Kidney (tissue), 14 donors: ENCODE results near the gene LITAFD. TPM values are rescaled to one million over a fixed set of nuclear protein-coding genes. Genes with fewer than 3 reads are reported as not detected.
A peak's percentile ranks its signal among the peaks of the same experiment; 100 is the strongest.
"Not testable (repeated sequence)": the region's sequence is repeated elsewhere in the genome, so short reads cannot be mapped to it uniquely, and the experiment has no call there.

Experiments used
- DNase-seq, 5 donors: peaks; one replicate each; pipeline ENCODE4 v3.0.0-alpha.2; 2013 to 2020
- FAIRE-seq: peaks from 2 replicates; lab custom pipeline; 2012; peaks lifted over from hg19 to GRCh38; lab: Jason Lieb, UNC
- H3K27ac ChIP-seq, 2 donors: one replicate each; pipeline ENCODE4 v1.7.0; 2013; ENCODE audit warnings: low read depth in 2 of 2, low read length in 2 of 2, inconsistent platforms in 1 of 2
- H3K27me3 ChIP-seq: one replicate; pipeline ENCODE4 v1.7.1; 2013; ENCODE audit warnings: low read length, inconsistent platforms; ENCODE audit not compliant: control insufficient read depth, insufficient read depth
- H3K36me3 ChIP-seq, 3 donors: one replicate each; pipeline versions ENCODE4 v1.7.0 to v1.7.1; 2013; ENCODE audit warnings: low read length in 3 of 3, control low read depth in 1 of 3, inconsistent platforms in 1 of 3; ENCODE audit not compliant: insufficient read depth in 3 of 3, control insufficient read depth in 2 of 3
- H3K4me1 ChIP-seq, 3 donors: one replicate each; pipeline versions ENCODE4 v1.7.0 to v1.7.1; 2013; ENCODE audit warnings: low read length in 3 of 3, inconsistent platforms in 1 of 3, low read depth in 1 of 3; ENCODE audit not compliant: control insufficient read depth in 2 of 3, insufficient read depth in 2 of 3
- H3K4me3 ChIP-seq, 3 donors: one replicate each; pipeline versions ENCODE4 v1.7.0 to v1.8.1; 2013; ENCODE audit warnings: low read length in 3 of 3, control low read depth in 1 of 3, inconsistent platforms in 1 of 3
- H3K9ac ChIP-seq, 3 donors: one replicate each; pipeline versions ENCODE4 v1.7.0 to v1.7.1; 2013; ENCODE audit warnings: low read length in 3 of 3, control low read depth in 1 of 3, inconsistent platforms in 1 of 3
- H3K9me3 ChIP-seq, 3 donors: one replicate each; pipeline versions ENCODE4 v1.7.0 to v1.7.1; 2013; ENCODE audit warnings: low read length in 3 of 3, control low read depth in 1 of 3, inconsistent platforms in 1 of 3; ENCODE audit not compliant: control insufficient read depth in 2 of 3, insufficient read depth in 1 of 3
- intact Hi-C: fragments of 100-400 bp; cut with DNase I; formaldehyde crosslinking; loops from one replicate; pipeline ENCODE4 v1.11.1; 2022
- polyA plus RNA-seq: library from polyadenylated mRNA; stranded (reverse); fragments of 350-450 nt; fragmentation: Illumina TruSeq; extraction: RNeasy Lipid Tissue Mini Kit (QIAGEN cat#74804); gene quantifications from one replicate; pipeline ENCODE4 v1.2.3, GENCODE V29; 2014; ENCODE audit warnings: low read depth, low replicate concordance; ENCODE audit not compliant: insufficient read depth
- total RNA-seq: library from RNA; stranded (reverse); fragmentation: NEBNext Ultra II Directional; extraction: Animal tissue kit (Norgen Biotek cat#: 25700); gene quantifications from one replicate; pipeline ENCODE4 v1.2.1, GENCODE V29; 2021
- TF ChIP-seq, protein P1 (sequence below): IDR thresholded peaks from 3 replicates; pipeline ENCODE4 v1.5.1; 2012; ENCODE audit warnings: mild to moderate bottlenecking, moderate library complexity, borderline replicate concordance; ENCODE audit not compliant: insufficient read depth; ENCODE audit errors: extremely low read depth
- donor health status: control.
- donor health status: control.
- donor health status: control.
- donor health status: control.
- donor health status: control.
- donor health status: DM: yes; HTN: yes; CAD: no.
- donor health status: Normal renal cell carcinoma (clear cell type).

The LITAFD gene
- total and polyA plus RNA-seq, 2 donors from 2014 or later = not detected

DNA sequence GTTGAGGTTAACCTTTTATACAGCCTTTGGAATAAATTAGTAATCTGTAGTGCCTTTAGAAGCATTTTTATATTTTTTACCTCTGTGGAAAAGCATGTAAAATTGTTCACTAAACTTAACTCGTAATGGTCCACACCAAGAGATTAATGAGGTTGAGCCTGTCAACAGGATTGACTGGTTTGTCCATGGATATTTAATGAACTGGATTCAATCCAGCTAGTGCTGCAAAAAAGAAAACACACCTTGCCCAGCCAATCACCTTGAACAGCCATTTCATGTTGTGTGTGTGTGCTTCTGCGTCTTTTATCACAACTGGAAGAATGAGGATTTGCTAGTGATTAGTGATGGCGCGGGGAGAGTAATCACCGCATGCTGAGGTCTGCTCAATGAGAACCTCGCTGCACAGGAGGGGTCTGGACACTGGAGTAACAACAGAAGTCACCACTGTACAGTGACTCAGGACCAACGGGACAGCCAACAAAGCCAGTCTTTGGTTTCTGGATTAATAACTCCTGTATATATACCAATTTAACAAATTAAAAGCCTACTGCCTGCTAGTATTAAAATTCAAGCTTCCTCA, 33.7 kb downstream of the LITAFD start:
- H3K9ac ChIP-seq = no peak overlapping the region
- H3K27ac ChIP-seq = no peak overlapping the region
- no peak for FAIRE-seq

DNA sequence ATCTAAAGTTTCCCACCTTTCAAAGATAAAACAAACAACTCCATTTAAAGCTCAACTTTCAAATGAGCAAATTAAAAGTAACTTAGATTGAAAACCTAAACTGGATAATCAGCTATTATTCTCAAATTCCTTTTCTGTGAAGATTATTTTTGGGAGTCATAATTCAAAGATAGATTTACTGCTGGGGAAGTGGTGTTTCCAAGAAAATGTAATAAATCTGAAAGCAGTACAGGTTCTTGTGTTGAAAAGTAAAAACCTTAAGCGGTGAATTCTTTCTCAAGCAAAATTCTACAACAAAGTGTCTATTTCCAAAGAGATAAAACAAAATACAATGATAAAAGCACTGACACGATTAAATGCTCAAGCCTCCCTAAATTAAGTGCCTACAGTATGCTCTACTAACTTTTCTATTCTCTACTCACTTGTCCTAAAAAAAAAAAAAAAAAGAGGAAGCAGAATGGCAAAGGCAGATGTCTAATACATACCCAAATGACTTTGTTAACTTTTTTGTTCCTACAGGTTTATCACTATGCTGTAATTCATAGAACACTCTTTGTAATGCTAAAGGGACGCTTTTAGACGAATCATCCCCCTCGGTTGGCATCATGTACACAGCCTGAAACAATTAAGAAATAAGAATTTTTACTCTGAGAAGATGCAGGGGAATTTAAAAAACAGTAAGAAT, 34.5 kb downstream of the LITAFD start:
- Histone ChIP-seq H3K9ac (no peak overlapping the region), H3K36me3 (peaks cover 4 to 49% (median 31%) of the 10 kb centered on the region in 3 donors), H3K27ac (no peak overlapping the region), H3K27me3 (no peaks in the 10 kb centered on the region), H3K4me3 (no peak overlapping the region), H3K4me1 (peaks cover 0 to 3% (median 0%) of the 10 kb centered on the region in 3 donors), H3K9me3 (no peaks in the 10 kb centered on the region)
- FAIRE-seq = no peak
- DNase-seq = no peak
- TF ChIP-seq, protein P1, sequence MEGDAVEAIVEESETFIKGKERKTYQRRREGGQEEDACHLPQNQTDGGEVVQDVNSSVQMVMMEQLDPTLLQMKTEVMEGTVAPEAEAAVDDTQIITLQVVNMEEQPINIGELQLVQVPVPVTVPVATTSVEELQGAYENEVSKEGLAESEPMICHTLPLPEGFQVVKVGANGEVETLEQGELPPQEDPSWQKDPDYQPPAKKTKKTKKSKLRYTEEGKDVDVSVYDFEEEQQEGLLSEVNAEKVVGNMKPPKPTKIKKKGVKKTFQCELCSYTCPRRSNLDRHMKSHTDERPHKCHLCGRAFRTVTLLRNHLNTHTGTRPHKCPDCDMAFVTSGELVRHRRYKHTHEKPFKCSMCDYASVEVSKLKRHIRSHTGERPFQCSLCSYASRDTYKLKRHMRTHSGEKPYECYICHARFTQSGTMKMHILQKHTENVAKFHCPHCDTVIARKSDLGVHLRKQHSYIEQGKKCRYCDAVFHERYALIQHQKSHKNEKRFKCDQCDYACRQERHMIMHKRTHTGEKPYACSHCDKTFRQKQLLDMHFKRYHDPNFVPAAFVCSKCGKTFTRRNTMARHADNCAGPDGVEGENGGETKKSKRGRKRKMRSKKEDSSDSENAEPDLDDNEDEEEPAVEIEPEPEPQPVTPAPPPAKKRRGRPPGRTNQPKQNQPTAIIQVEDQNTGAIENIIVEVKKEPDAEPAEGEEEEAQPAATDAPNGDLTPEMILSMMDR = no peak
- intact Hi-C loops = no loop called here

More for the DNA sequence above, 33.7 kb downstream of the LITAFD start:
- TF ChIP-seq, protein P1 = no peak
- peaks cover 0 to 3% (median 0%) of the 10 kb centered on the region in 3 donors for H3K4me1 ChIP-seq
- peak in 1 of 5 donors; percentile 16 for DNase-seq
- no peaks in the 10 kb centered on the region for H3K9me3 ChIP-seq
- H3K36me3 ChIP-seq = peaks cover 8 to 49% (median 31%) of the 10 kb centered on the region in 3 donors
- H3K27me3 ChIP-seq = no peaks in the 10 kb centered on the region
- intact Hi-C loops = no loop called here
- no peak overlapping the region for H3K4me3 ChIP-seq

DNA sequence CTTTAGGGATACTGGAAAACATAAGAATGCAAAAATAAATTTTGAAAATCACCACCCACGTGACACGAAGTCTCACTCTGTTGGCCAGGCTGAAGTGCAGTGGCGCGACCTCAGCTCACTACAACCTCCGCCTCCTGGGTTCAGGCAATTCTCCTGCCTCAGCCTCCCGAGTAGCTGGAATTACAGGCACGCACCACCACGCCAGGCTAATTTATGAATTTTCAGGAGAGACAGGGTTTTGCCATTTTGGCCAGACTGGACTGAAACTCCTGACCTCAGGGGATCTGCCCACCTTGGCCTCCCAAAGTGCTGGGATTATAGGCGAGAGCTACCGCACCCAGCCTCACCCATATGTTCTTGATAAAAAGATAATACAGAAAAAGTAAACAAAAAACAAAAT, 35.2 kb downstream of the LITAFD start:
- FAIRE-seq, H3K4me3 ChIP-seq, intact Hi-C loops: not testable (repeated sequence)

More for the DNA sequence above, 35.2 kb downstream of the LITAFD start:
- H3K27me3 ChIP-seq, H3K9ac ChIP-seq, DNase-seq, H3K27ac ChIP-seq, H3K4me1 ChIP-seq, H3K9me3 ChIP-seq: not testable (repeated sequence)
- peaks cover 4 to 51% (median 33%) of the 10 kb centered on the region in 3 donors for H3K36me3 ChIP-seq
